Measurements from ENCODE around the gene VPS4B. TPM values are rescaled to one million over a fixed set of nuclear protein-coding genes. Genes with fewer than 3 reads are reported as not detected.
"Not testable (repeated sequence)": the region's sequence is repeated elsewhere in the genome, so short reads cannot be mapped to it uniquely, and the experiment has no call there.

The VPS4B gene
- total RNA-seq, 6 donors from 2014 or later, result 24.1 to 63.7 (median 37.9) TPM

- H3K27ac ChIP-seq, result peak overlapping the region; percentile 96 to 99 (median 98)
- DNase-seq, result peak; percentile 80 to 89
- TF ChIP-seq POLR2AphosphoS5 (IDR thresholded peaks at IDR 0.05), result peak in 1 of 2 donors; percentile 25
- TF ChIP-seq CTCF (IDR thresholded peaks at IDR 0.05), result no peak
- peaks cover 17 to 23% (median 18%) of the 10 kb centered on the region in 4 donors for H3K4me1 ChIP-seq
- peak; percentile 41 to 51 for ATAC-seq (ENCODE audit: low FRiP score in 2 of 2)
- H3K36me3 ChIP-seq, result peaks cover 0 to 12% (median 7%) of the 10 kb centered on the region in 4 donors
- H3K9me3 ChIP-seq, result no peaks in the 10 kb centered on the region
- peak overlapping the region; percentile 77 to 99 (median 88) for H3K4me3 ChIP-seq
- H3K27me3 ChIP-seq, result no peaks in the 10 kb centered on the region
- WGBS, 2 donors, result 0 to 1% methylated on average over 14 to 42 of the region's 65 CpGs
Measured at GRCh38 chr18:63366213-63367052, 55.8 kb downstream of the VPS4B start.

- H3K27ac ChIP-seq, result peak overlapping the region in 3 of 4 donors; percentile 96 to 99 (median 97)
- DNase-seq (no peak), ATAC-seq (ENCODE audit: low FRiP score in 2 of 2) (no peak)
- no peak for TF ChIP-seq EP300 (IDR thresholded peaks at IDR 0.05)
- TF ChIP-seq POLR2A (IDR thresholded peaks at IDR 0.05), result no peak
- TF ChIP-seq CTCF (IDR thresholded peaks at IDR 0.05), result no peak
- TF ChIP-seq POLR2AphosphoS5 (IDR thresholded peaks at IDR 0.05), result no peak
- no peaks in the 10 kb centered on the region for H3K27me3 ChIP-seq
- H3K4me3 ChIP-seq, result peak overlapping the region; percentile 77 to 99 (median 88)
- peaks cover 0 to 17% (median 9%) of the 10 kb centered on the region in 4 donors for H3K36me3 ChIP-seq
- 2 to 7% methylated on average over 12 of the region's 12 CpGs for WGBS, 2 donors
- no peaks in the 10 kb centered on the region for H3K9me3 ChIP-seq
- peaks cover 17 to 23% (median 18%) of the 10 kb centered on the region in 4 donors for H3K4me1 ChIP-seq
Measured at GRCh38 chr18:63365876-63366212, 56.4 kb downstream of the VPS4B start.

GRCh38 chr18:63363951-63364350 is 58.3 kb downstream of the VPS4B start:
- ATAC-seq (ENCODE audit: low FRiP score in 2 of 2) (no peak), DNase-seq (no peak)
- WGBS, 2 donors, result 48 to 57% methylated on average over 2 of the region's 2 CpGs

GRCh38 chr18:63363420-63363819 is 58.9 kb downstream of the VPS4B start:
- WGBS, 2 donors, result no CpG with 5 or more reads among the region's 2 CpGs
- ATAC-seq (ENCODE audit: low FRiP score in 2 of 2), result not testable (repeated sequence)

More at GRCh38 chr18:63363951-63364350, 58.3 kb downstream of the VPS4B start:
- Histone ChIP-seq H3K4me3 (no peak overlapping the region), H3K9me3 (no peaks in the 10 kb centered on the region), H3K27me3 (no peaks in the 10 kb centered on the region), H3K36me3 (peaks cover 0 to 35% (median 10%) of the 10 kb centered on the region in 4 donors), H3K4me1 (peaks cover 17 to 23% (median 18%) of the 10 kb centered on the region in 4 donors), H3K27ac (no peak overlapping the region)
- TF ChIP-seq POLR2A (IDR thresholded peaks at IDR 0.05), result no peak
- TF ChIP-seq CTCF (IDR thresholded peaks at IDR 0.05), result no peak
- TF ChIP-seq EP300 (IDR thresholded peaks at IDR 0.05), result no peak
- no peak for TF ChIP-seq POLR2AphosphoS5 (IDR thresholded peaks at IDR 0.05)

GRCh38 chr18:63356272-63356896 is 65.9 kb downstream of the VPS4B start:
- DNase-seq (no peak), ATAC-seq (ENCODE audit: low FRiP score in 2 of 2) (no peak)
- no peaks in the 10 kb centered on the region for H3K9me3 ChIP-seq
- H3K4me3 ChIP-seq, result no peak overlapping the region
- TF ChIP-seq CTCF (IDR thresholded peaks at IDR 0.05) (no peak), POLR2A (IDR thresholded peaks at IDR 0.05) (no peak), POLR2AphosphoS5 (IDR thresholded peaks at IDR 0.05) (no peak), EP300 (IDR thresholded peaks at IDR 0.05) (no peak)
- WGBS, 2 donors, result 95% methylated on average over 7 of the region's 7 CpGs
- no peaks in the 10 kb centered on the region for H3K4me1 ChIP-seq
- H3K27me3 ChIP-seq, result no peaks in the 10 kb centered on the region
- H3K36me3 ChIP-seq, result peaks cover 19 to 96% (median 45%) of the 10 kb centered on the region in 4 donors
- no peak overlapping the region for H3K27ac ChIP-seq

More at GRCh38 chr18:63363420-63363819, 58.9 kb downstream of the VPS4B start:
- peaks cover 0 to 39% (median 10%) of the 10 kb centered on the region in 4 donors for H3K36me3 ChIP-seq
- not testable (repeated sequence) for H3K4me3 ChIP-seq, H3K9me3 ChIP-seq, H3K27me3 ChIP-seq, DNase-seq, H3K27ac ChIP-seq
- peaks cover 17 to 20% (median 18%) of the 10 kb centered on the region in 4 donors for H3K4me1 ChIP-seq
